ENCODE measurements around the gene ATOH7.

The ATOH7 gene

GRCh38 chr10:68184546-68184945, 47.4 kb downstream of the ATOH7 start:
- in situ Hi-C loops (cut with MboI; ENCODE audit: low sequenced_read_pairs) = no loop called here
- no peaks in the 10 kb centered on the region for H3K9me3 ChIP-seq
- no peak for DNase-seq (ENCODE audit: low spot score in 2 of 2)
- peaks cover under 1% of the 10 kb centered on the region; the same call in 1 of the 2 replicates for H3K4me1 ChIP-seq
- no peaks in the 10 kb centered on the region; the same call in 1 of the 2 replicates for H3K27me3 ChIP-seq (ENCODE audit: low read depth)
- no peak overlapping the region for H3K4me3 ChIP-seq
- H3K36me3 ChIP-seq (replicated peaks) = no peaks in the 10 kb centered on the region

All from HAP-1 (cell line).